H1 (cell line): ENCODE data around the gene NFATC1. TPM values are rescaled to one million over a fixed set of nuclear protein-coding genes. Genes with fewer than 3 reads are reported as not detected.

Experiments used
- CTCF ChIA-PET: fragments of 300-600 bp; sonication (Branson Sonifier 250); formaldehyde crosslinking; loops from one replicate; lab custom pipeline; 2021; ENCODE audit not compliant: partially characterized antibody; lab: Charles Lee
- POLR2A ChIA-PET: fragments of 300-600 bp; sonication (Branson Sonifier 250); formaldehyde crosslinking; loops from one replicate; lab custom pipeline; 2021; ENCODE audit warnings: inconsistent platforms; ENCODE audit not compliant: partially characterized antibody; lab: Charles Lee
- DNase-seq, 2 experiments: peaks; one replicate each; pipeline versions ENCODE4 v3.0.0 to v3.0.0-alpha.2; 2010 to 2022; ENCODE audit warnings: low spot score in 2 of 2, low read depth in 1 of 2, mixed read lengths in 1 of 2
- FAIRE-seq: peaks from 2 replicates; lab custom pipeline; 2011; peaks lifted over from hg19 to GRCh38; lab: Jason Lieb, UNC
- H2AFZ ChIP-seq: 2 replicates; pipeline ENCODE4 v1.8.1; 2012; ENCODE audit warnings: low read length, inconsistent platforms
- H2AK5ac ChIP-seq: 2 replicates; pipeline ENCODE4 v1.6.1; 2013; ENCODE audit warnings: low read depth, low read length
- H2BK120ac ChIP-seq: replicated peaks from 2 replicates; pipeline ENCODE3; 2013; ENCODE audit warnings: low read depth, low read length, inconsistent platforms
- H2BK12ac ChIP-seq: 2 replicates; pipeline ENCODE4 v1.6.1; 2013; ENCODE audit warnings: low read depth, low read length
- H2BK15ac ChIP-seq: 2 replicates; pipeline ENCODE4 v1.6.1; 2013; ENCODE audit warnings: low read length
- H2BK20ac ChIP-seq: 2 replicates; pipeline ENCODE4 v1.6.1; 2013; ENCODE audit warnings: low read length
- H2BK5ac ChIP-seq: 2 replicates; pipeline ENCODE4 v1.6.1; 2013; ENCODE audit warnings: low read depth, low read length
- H3K14ac ChIP-seq: 2 replicates; pipeline ENCODE4 v1.6.1; 2013; ENCODE audit warnings: inconsistent platforms; ENCODE audit not compliant: insufficient read length
- H3K18ac ChIP-seq: 2 replicates; pipeline ENCODE4 v1.6.1; 2013; ENCODE audit warnings: low read length; ENCODE audit errors: extremely low read depth
- H3K23ac ChIP-seq: 2 replicates; pipeline ENCODE4 v1.6.1; 2013; ENCODE audit warnings: inconsistent platforms; ENCODE audit not compliant: insufficient read length
- H3K23me2 ChIP-seq: 2 replicates; pipeline ENCODE4 v1.6.1; 2013; ENCODE audit warnings: low read depth, low read length
- H3K27ac ChIP-seq: 2 replicates; pipeline ENCODE4 v1.6.1; 2011; ENCODE audit warnings: low read depth, low read length, inconsistent platforms
- H3K27me3 ChIP-seq, 4 experiments: replicated peaks in 1 of 4; 1 replicate in 1 of 4; 2 replicates in 3 of 4; pipeline versions ENCODE4 v1.6.1 to v1.8.1; 2011 to 2013; ENCODE audit warnings: low read length in 3 of 4, mild to moderate bottlenecking in 3 of 4, inconsistent platforms in 2 of 4, mixed read lengths in 2 of 4, moderate library complexity in 1 of 4; ENCODE audit not compliant: control insufficient read depth in 3 of 4, insufficient read depth in 3 of 4; ENCODE audit errors: extremely low read depth in 1 of 4
- H3K36me3 ChIP-seq, 4 experiments: 2 replicates each; pipeline versions ENCODE4 v1.6.1 to v1.8.1; 2011 to 2013; ENCODE audit warnings: mild to moderate bottlenecking in 4 of 4, low read length in 3 of 4, moderate library complexity in 2 of 4, control low read depth in 1 of 4, inconsistent platforms in 1 of 4; ENCODE audit not compliant: insufficient read depth in 4 of 4, control insufficient read depth in 2 of 4
- H3K4ac ChIP-seq: replicated peaks from 2 replicates; pipeline ENCODE3; 2013; ENCODE audit warnings: low read length, low read depth, mixed read lengths, inconsistent platforms; ENCODE audit not compliant: insufficient read length
- H3K4me1 ChIP-seq, 4 experiments: replicated peaks in 1 of 4; 1 replicate in 1 of 4; 2 replicates in 3 of 4; pipeline versions ENCODE4 v1.6.1 to v1.8.1; 2011 to 2013; ENCODE audit warnings: low read length in 3 of 4, inconsistent platforms in 2 of 4, mixed read lengths in 1 of 4; ENCODE audit not compliant: insufficient read depth in 4 of 4, control insufficient read depth in 3 of 4
- H3K4me2 ChIP-seq, 2 experiments: 2 replicates each; pipeline versions ENCODE4 v1.6.1 to v1.8.1; 2011 to 2013; ENCODE audit warnings: low read depth in 2 of 2, low read length in 2 of 2, control low read depth in 1 of 2, inconsistent platforms in 1 of 2, mild to moderate bottlenecking in 1 of 2; ENCODE audit not compliant: insufficient read depth in 1 of 2
- H3K4me3 ChIP-seq, 4 experiments: fragments of 200-600, 300-600 bp in 1 of 4; sonication (generic), shearing (Covaris generic), sonication (Bioruptor Twin) in 1 of 4; 2 replicates each; pipeline versions ENCODE4 v1.5.1 to v1.8.1; 2011 to 2016; ENCODE audit warnings: low read length in 4 of 4, low read depth in 3 of 4, control low read depth in 2 of 4, inconsistent platforms in 2 of 4, mild to moderate bottlenecking in 2 of 4, mixed read lengths in 1 of 4, moderate library complexity in 1 of 4; ENCODE audit not compliant: insufficient read depth in 2 of 4; ENCODE audit errors: extremely low read depth in 1 of 4
- H3K56ac ChIP-seq: replicated peaks from 2 replicates; pipeline ENCODE3; 2013; ENCODE audit warnings: low read depth, mild to moderate bottlenecking, mixed read lengths, low read length, inconsistent platforms; ENCODE audit not compliant: insufficient read length
- H3K79me1 ChIP-seq: 2 replicates; pipeline ENCODE4 v1.6.1; 2013; ENCODE audit warnings: low read depth, low read length, control low read depth
- H3K79me2 ChIP-seq, 2 experiments: 2 replicates each; pipeline versions ENCODE4 v1.6.1 to v1.8.1; 2012 to 2013; ENCODE audit warnings: low read length in 2 of 2, mild to moderate bottlenecking in 2 of 2, inconsistent platforms in 1 of 2; ENCODE audit not compliant: insufficient read depth in 2 of 2, control insufficient read depth in 1 of 2
- H3K9ac ChIP-seq, 4 experiments: replicated peaks in 1 of 4; 1 replicate in 1 of 4; 2 replicates in 3 of 4; pipeline versions ENCODE4 v1.6.1 to v1.8.1; 2011 to 2013; ENCODE audit warnings: low read depth in 3 of 4, low read length in 3 of 4, control low read depth in 2 of 4, mild to moderate bottlenecking in 2 of 4, moderate library complexity in 2 of 4, inconsistent platforms in 1 of 4; ENCODE audit errors: extremely low read depth in 1 of 4
- H3K9me3 ChIP-seq, 2 experiments: 2 replicates each; pipeline versions ENCODE4 v1.6.1 to v1.8.1; 2012 to 2013; ENCODE audit warnings: mild to moderate bottlenecking in 2 of 2, moderate library complexity in 2 of 2, control low read depth in 1 of 2, inconsistent platforms in 1 of 2, low read depth in 1 of 2, low read length in 1 of 2, mixed read lengths in 1 of 2; ENCODE audit not compliant: insufficient read depth in 2 of 2
- H4K20me1 ChIP-seq, 2 experiments: replicated peaks in 1 of 2; 2 replicates each; pipeline versions ENCODE3 to v1.8.1; 2011 to 2013; ENCODE audit warnings: inconsistent platforms in 2 of 2, low read length in 2 of 2, mild to moderate bottlenecking in 1 of 2; ENCODE audit not compliant: insufficient read depth in 2 of 2, control insufficient read depth in 1 of 2
- H4K5ac ChIP-seq: 2 replicates; pipeline ENCODE4 v1.6.1; 2013; ENCODE audit warnings: low read length, low read depth, mixed read lengths, inconsistent platforms; ENCODE audit not compliant: insufficient read length
- H4K8ac ChIP-seq: 2 replicates; pipeline ENCODE4 v1.8.0; 2013; ENCODE audit warnings: mild to moderate bottlenecking, moderate library complexity, low read length, inconsistent platforms; ENCODE audit not compliant: insufficient read depth; ENCODE audit errors: extremely low read depth
- H4K91ac ChIP-seq: replicated peaks from 2 replicates; pipeline ENCODE3; 2013; ENCODE audit warnings: low read length, mixed read lengths, inconsistent platforms; ENCODE audit not compliant: insufficient read length
- ATF3 ChIP-seq: IDR thresholded peaks from 2 replicates; pipeline ENCODE4 v1.6.1; 2011; ENCODE audit warnings: low read depth, mild to moderate bottlenecking, low read length; ENCODE audit not compliant: insufficient read depth
- BRCA1 ChIP-seq: IDR thresholded peaks from 2 replicates; pipeline ENCODE4 v1.6.1; 2012; ENCODE audit warnings: low read depth, low read length, improper control_type of control experiment
- CHD1 ChIP-seq: IDR thresholded peaks from 2 replicates; pipeline ENCODE4 v1.6.1; 2012; ENCODE audit warnings: low read depth, low read length, improper control_type of control experiment
- CHD2 ChIP-seq: IDR thresholded peaks from 2 replicates; pipeline ENCODE4 v1.6.1; 2012; ENCODE audit warnings: low read length, improper control_type of control experiment
- HDAC2 ChIP-seq, 2 experiments: fragments of 300-600 bp in 1 of 2; sonication (generic) in 1 of 2; IDR thresholded peaks; 2 replicates each; pipeline ENCODE4 v1.6.1; 2011 to 2012; ENCODE audit warnings: low read depth in 2 of 2, low read length in 2 of 2, mild to moderate bottlenecking in 2 of 2, moderate library complexity in 2 of 2, borderline replicate concordance in 1 of 2, inconsistent platforms in 1 of 2
- KDM4A ChIP-seq: IDR thresholded peaks from one replicate; pipeline ENCODE4 v1.7.1; 2012; ENCODE audit warnings: low read depth, mild to moderate bottlenecking, moderate library complexity, low read length, inconsistent platforms; ENCODE audit not compliant: severe bottlenecking
- MAFK ChIP-seq: IDR thresholded peaks from 2 replicates; pipeline ENCODE4 v1.6.1; 2012; ENCODE audit warnings: low read depth, mild to moderate bottlenecking, improper control_type of control experiment, low read length
- NANOG ChIP-seq: IDR thresholded peaks from 2 replicates; pipeline ENCODE4 v1.6.1; 2011; ENCODE audit warnings: low read length, low read depth, mild to moderate bottlenecking, inconsistent platforms; ENCODE audit not compliant: insufficient read depth, poor library complexity, severe bottlenecking
- NRF1 ChIP-seq: IDR thresholded peaks from 2 replicates; pipeline ENCODE4 v1.6.1; 2011; ENCODE audit warnings: mild to moderate bottlenecking, low read depth, low read length, improper control_type of control experiment
- SIX5 ChIP-seq: IDR thresholded peaks from 2 replicates; pipeline ENCODE4 v1.6.1; 2011; ENCODE audit warnings: mild to moderate bottlenecking, low read depth, low read length
- TCF12 ChIP-seq: IDR thresholded peaks from 2 replicates; pipeline ENCODE4 v1.6.1; 2011; ENCODE audit warnings: low read depth, mild to moderate bottlenecking, low read length
- whole genome bisulfite sequencing, 2 experiments: shearing (Covaris generic) in 1 of 2; methylation state at CpG; one replicate each; pipeline versions ENCODE4 v1.1.6 to v1.1.7; 2013 to 2015; ENCODE audit warnings: low lambda C conversion rate in 2 of 2, mixed read lengths in 2 of 2, inconsistent platforms in 1 of 2, low coverage in 1 of 2, missing lambda C conversion rate in 1 of 2; ENCODE audit not compliant: insufficient replicate concordance in 2 of 2, insufficient coverage in 1 of 2, insufficient read length in 1 of 2; ENCODE audit errors: extremely low coverage in 1 of 2, missing lambda C conversion rate in 1 of 2; 5-methylcytosine and 5-hydroxymethylcytosine counted together
- polyA plus RNA-seq, 7 experiments: library from polyadenylated mRNA; depleted of rRNA in 3 of 7; stranded (reverse) in 5 of 7; unstranded in 2 of 7; fragments of >200 nt in 5 of 7; fragments of 200-250 nt in 2 of 7; gene quantifications; 1 replicate in 5 of 7; 2 replicates in 1 of 7; 4 replicates in 1 of 7; pipeline versions ENCODE4 v1.2.1 to v1.2.3, GENCODE V29; 2011 to 2013; ENCODE audit warnings: missing spikeins in 2 of 7, mixed read lengths in 2 of 7
- total RNA-seq: library from RNA; stranded (reverse); fragmentation: NEBNext Ultra II Directional; extraction: Animal tissue kit (Norgen Biotek cat#: 25700); gene quantifications from 2 replicates; pipeline ENCODE4 v1.2.1, GENCODE V29; 2021

Gene NFATC1
- total and polyA plus RNA-seq, 2 of the 8 experiments (the other 6 are each of a cell fraction or from before 2014, with no cell fraction given): 2.0 to 6.6 TPM

- H3K9ac ChIP-seq: no peak overlapping the region
- no peaks in the 10 kb centered on the region for H3K79me2 ChIP-seq
- no peak overlapping the region for H2BK20ac ChIP-seq
- no peak overlapping the region for H2AK5ac ChIP-seq
- H2BK15ac ChIP-seq: no peak overlapping the region
- no peak overlapping the region for H3K18ac ChIP-seq
- no peak overlapping the region for H4K5ac ChIP-seq
- no peak overlapping the region for H3K14ac ChIP-seq
- no peaks in the 10 kb centered on the region for H3K27me3 ChIP-seq
- H4K91ac ChIP-seq: no peak overlapping the region
- no peak overlapping the region for H2BK12ac ChIP-seq
- ChIA-PET POLR2A (no interaction called here), CTCF (interaction anchor here (1.4 kb wide), 1 partner anchor 65 kb away, joined by 3 read pairs; no protein-coding TSS in a partner anchor)
- no peak overlapping the region for H4K8ac ChIP-seq
- no peak overlapping the region for H3K4me3 ChIP-seq
- H3K27ac ChIP-seq: no peak overlapping the region
- no peak overlapping the region for H2BK5ac ChIP-seq
- FAIRE-seq (no peak), DNase-seq (no peak)
- no peak overlapping the region for H3K4me2 ChIP-seq
- H3K23me2 ChIP-seq: no peaks in the 10 kb centered on the region
- no peaks in the 10 kb centered on the region for H4K20me1 ChIP-seq
- WGBS, 2 experiments: 90% methylated on average over 15 of the region's 15 CpGs; no CpG with 5 or more reads in 1 of the 2 experiments
- H3K79me1 ChIP-seq: no peaks in the 10 kb centered on the region
- H3K23ac ChIP-seq: no peak overlapping the region
- no peaks in the 10 kb centered on the region for H3K9me3 ChIP-seq
- no peak for TF ChIP-seq CHD2
- no peak for TF ChIP-seq SIX5
- TF ChIP-seq HDAC2 (IDR thresholded peaks at IDR 0.05; ENCODE audit: borderline replicate concordance in 1 of 2, low read depth in 2 of 2, low read length in 2 of 2): no peak
- no peak for TF ChIP-seq NRF1
- no peak for TF ChIP-seq KDM4A
- TF ChIP-seq TCF12: no peak
- TF ChIP-seq MAFK: no peak
- TF ChIP-seq BRCA1: no peak
- no peak for TF ChIP-seq NANOG
- TF ChIP-seq CHD1: no peak
- no peak for TF ChIP-seq ATF3
- no peak overlapping the region for H2AFZ ChIP-seq
- H3K4ac ChIP-seq: no peak overlapping the region
- no peaks in the 10 kb centered on the region; a peak in 1 of 8 replicates for H3K36me3 ChIP-seq
- H3K56ac ChIP-seq: no peak overlapping the region
- no peaks in the 10 kb centered on the region; a peak in 2 of 7 replicates for H3K4me1 ChIP-seq
- H2BK120ac ChIP-seq: no peak overlapping the region
These were observed 49.5 kb downstream of the NFATC1 start for GRCh38 chr18:79445221-79445620.
